WTC11 (cell line): ENCODE results near the gene RSBN1L. TPM values are rescaled to one million over a fixed set of nuclear protein-coding genes. Genes with fewer than 3 reads are reported as not detected.

Experiments used
- ATAC-seq: fragments of 200-7000 bp; cut with Tn5 transposase; 2 replicates; pipeline ENCODE4 v1.10.0; 2021; ENCODE audit warnings: mild to moderate bottlenecking, moderate library complexity
- CTCF ChIA-PET: fragments of 300-600 bp; sonication (Branson Sonifier 250); formaldehyde crosslinking; loops from one replicate; lab custom pipeline; 2021; ENCODE audit warnings: antibody characterized with exemption; lab: Charles Lee
- POLR2A ChIA-PET: fragments of 350-600 bp; sonication (Branson Sonifier 250); formaldehyde crosslinking; loops from one replicate; lab custom pipeline; 2021; ENCODE audit warnings: antibody characterized with exemption; lab: Charles Lee
- DNase-seq: peaks from one replicate; pipeline ENCODE4 v3.0.0; 2021; ENCODE audit warnings: low spot score
- H3K27ac Mint-ChIP-seq: 2 replicates; pipeline ENCODE4 v1.8.0; 2021; ENCODE audit warnings: mixed read lengths
- H3K27me3 Mint-ChIP-seq: 2 replicates; pipeline ENCODE4 v1.8.0; 2021; ENCODE audit warnings: low read depth, mild to moderate bottlenecking, moderate library complexity, mixed read lengths
- H3K36me3 Mint-ChIP-seq: 2 replicates; pipeline ENCODE4 v1.8.0; 2021; ENCODE audit warnings: mixed read lengths
- H3K4me1 Mint-ChIP-seq: 2 replicates; pipeline ENCODE4 v1.8.0; 2022; ENCODE audit warnings: mixed read lengths
- H3K4me3 Mint-ChIP-seq: 2 replicates; pipeline ENCODE4 v1.8.0; 2021; ENCODE audit warnings: mild to moderate bottlenecking, moderate library complexity, mixed read lengths
- H3K9me3 Mint-ChIP-seq: 2 replicates; pipeline ENCODE4 v1.8.0; 2021; ENCODE audit warnings: mixed read lengths
- CBFB ChIP-seq: sonication (generic); formaldehyde crosslinking; IDR thresholded peaks from 2 replicates; pipeline ENCODE4 v1.8.1; 2022; ENCODE audit warnings: mild to moderate bottlenecking, low read depth, missing genetic modification reagents
- CDX4 ChIP-seq: fragments of 250-450 bp; sonication (Bioruptor Pico); IDR thresholded peaks from 2 replicates; pipeline ENCODE4 v1.9.0; 2021; ENCODE audit warnings: moderate library complexity, mild to moderate bottlenecking, inconsistent platforms, borderline replicate concordance
- CREB1 ChIP-seq: sonication (generic); formaldehyde crosslinking; IDR thresholded peaks from 2 replicates; pipeline ENCODE4 v1.8.0; 2023; ENCODE audit warnings: mild to moderate bottlenecking, missing genetic modification reagents
- ELF4 ChIP-seq: sonication (generic); formaldehyde crosslinking; IDR thresholded peaks from 2 replicates; pipeline ENCODE4 v1.8.1; 2022; ENCODE audit warnings: low read depth, mild to moderate bottlenecking, moderate library complexity, missing genetic modification reagents
- FOXK1 ChIP-seq: sonication (generic); formaldehyde crosslinking; IDR thresholded peaks from 2 replicates; pipeline ENCODE4 v1.8.0; 2022; ENCODE audit warnings: mild to moderate bottlenecking, moderate library complexity, missing genetic modification reagents
- GRHL2 ChIP-seq: fragments of 250-450 bp; sonication (Bioruptor Pico); IDR thresholded peaks from 2 replicates; pipeline ENCODE4 v1.8.0; 2022; ENCODE audit warnings: mild to moderate bottlenecking, moderate library complexity; ENCODE audit not compliant: insufficient replicate concordance, severe bottlenecking
- IRF2 ChIP-seq: sonication (generic); formaldehyde crosslinking; IDR thresholded peaks from 2 replicates; pipeline ENCODE4 v1.8.0; 2022; ENCODE audit warnings: low read depth, missing genetic modification reagents, borderline replicate concordance
- JAZF1 ChIP-seq: fragments of 250-450 bp; sonication (Bioruptor Pico); IDR thresholded peaks from 2 replicates; pipeline ENCODE4 v1.9.0; 2021; ENCODE audit warnings: moderate library complexity, mild to moderate bottlenecking, inconsistent platforms
- MXD4 ChIP-seq: fragments of 250-450 bp; sonication (Bioruptor Pico); IDR thresholded peaks from 2 replicates; pipeline ENCODE4 v1.8.0; 2021; ENCODE audit warnings: mild to moderate bottlenecking, moderate library complexity, borderline replicate concordance
- NFE2L1 ChIP-seq: sonication (generic); formaldehyde crosslinking; IDR thresholded peaks from 2 replicates; pipeline ENCODE4 v1.8.1; 2023; ENCODE audit warnings: missing genetic modification reagents
- RELA ChIP-seq: sonication (generic); formaldehyde crosslinking; IDR thresholded peaks from 2 replicates; pipeline ENCODE4 v1.8.1; 2022; ENCODE audit warnings: missing genetic modification reagents, mild to moderate bottlenecking, borderline replicate concordance
- SMAD4 ChIP-seq: sonication (generic); formaldehyde crosslinking; IDR thresholded peaks from 2 replicates; pipeline ENCODE4 v1.8.0; 2022; ENCODE audit warnings: mild to moderate bottlenecking, missing genetic modification reagents
- SP1 ChIP-seq: sonication (generic); formaldehyde crosslinking; conservative IDR thresholded peaks from 2 replicates; pipeline ENCODE4 v1.8.1; 2022; ENCODE audit warnings: missing genetic modification reagents
- ZNF263 ChIP-seq: sonication (generic); formaldehyde crosslinking; IDR thresholded peaks from 2 replicates; pipeline ENCODE4 v1.8.1; 2022; ENCODE audit warnings: low read depth, mild to moderate bottlenecking, moderate library complexity, missing genetic modification reagents
- ZNF317 ChIP-seq: sonication (generic); formaldehyde crosslinking; IDR thresholded peaks from 2 replicates; pipeline ENCODE4 v1.8.1; 2023; ENCODE audit warnings: low read depth, mild to moderate bottlenecking, moderate library complexity, missing genetic modification reagents, borderline replicate concordance
- ZNF423 ChIP-seq: fragments of 250-450 bp; sonication (Bioruptor Pico); IDR thresholded peaks from 2 replicates; pipeline ENCODE4 v2.1.2; 2022; ENCODE audit warnings: mild to moderate bottlenecking, moderate library complexity
- ZNF425 ChIP-seq: fragments of 250-450 bp; sonication (Bioruptor Pico); conservative IDR thresholded peaks from 2 replicates; pipeline ENCODE4 v1.9.0; 2021; ENCODE audit warnings: mild to moderate bottlenecking
- total RNA-seq: library from RNA; stranded (reverse); gene quantifications from 3 replicates; pipeline ENCODE4 v1.2.3, GENCODE V29; 2021
- TF ChIP-seq, protein P1 (sequence below): sonication (generic); formaldehyde crosslinking; IDR thresholded peaks from 2 replicates; pipeline ENCODE4 v1.8.0; 2022; ENCODE audit warnings: mild to moderate bottlenecking, missing genetic modification reagents
- TF ChIP-seq, protein P2 (sequence below): fragments of 200-600 bp; IDR thresholded peaks from 2 replicates; pipeline ENCODE4 v1.8.0; 2022; ENCODE audit warnings: antibody characterized with exemption
- TF ChIP-seq, protein P3 (sequence below): sonication (generic); formaldehyde crosslinking; IDR thresholded peaks from 2 replicates; pipeline ENCODE4 v1.8.1; 2022; ENCODE audit warnings: low read depth, mild to moderate bottlenecking, moderate library complexity, missing genetic modification reagents, borderline replicate concordance
- TF ChIP-seq, protein P4 (sequence below): sonication (generic); formaldehyde crosslinking; IDR thresholded peaks from 2 replicates; pipeline ENCODE4 v1.8.1; 2022; ENCODE audit warnings: mild to moderate bottlenecking, missing genetic modification reagents, moderate library complexity, borderline replicate concordance
- TF ChIP-seq, protein P5 (sequence below): sonication (generic); formaldehyde crosslinking; IDR thresholded peaks from 2 replicates; pipeline ENCODE4 v1.8.1; 2022; ENCODE audit warnings: missing genetic modification reagents, borderline replicate concordance

Gene RSBN1L
- total RNA-seq, 1 experiment from 2014 or later = 16.8 TPM

- TF ChIP-seq, protein P1, sequence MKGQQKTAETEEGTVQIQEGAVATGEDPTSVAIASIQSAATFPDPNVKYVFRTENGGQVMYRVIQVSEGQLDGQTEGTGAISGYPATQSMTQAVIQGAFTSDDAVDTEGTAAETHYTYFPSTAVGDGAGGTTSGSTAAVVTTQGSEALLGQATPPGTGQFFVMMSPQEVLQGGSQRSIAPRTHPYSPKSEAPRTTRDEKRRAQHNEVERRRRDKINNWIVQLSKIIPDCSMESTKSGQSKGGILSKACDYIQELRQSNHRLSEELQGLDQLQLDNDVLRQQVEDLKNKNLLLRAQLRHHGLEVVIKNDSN (CRISPR knock-in tag) = no peak
- TF ChIP-seq SP1 (CRISPR knock-in tag) = no peak
- no peak for TF ChIP-seq RELA (CRISPR knock-in tag)
Measured at GRCh38 chr7:77697535-77697831, 1.2 kb downstream of the RSBN1L start (continued).

DNA sequence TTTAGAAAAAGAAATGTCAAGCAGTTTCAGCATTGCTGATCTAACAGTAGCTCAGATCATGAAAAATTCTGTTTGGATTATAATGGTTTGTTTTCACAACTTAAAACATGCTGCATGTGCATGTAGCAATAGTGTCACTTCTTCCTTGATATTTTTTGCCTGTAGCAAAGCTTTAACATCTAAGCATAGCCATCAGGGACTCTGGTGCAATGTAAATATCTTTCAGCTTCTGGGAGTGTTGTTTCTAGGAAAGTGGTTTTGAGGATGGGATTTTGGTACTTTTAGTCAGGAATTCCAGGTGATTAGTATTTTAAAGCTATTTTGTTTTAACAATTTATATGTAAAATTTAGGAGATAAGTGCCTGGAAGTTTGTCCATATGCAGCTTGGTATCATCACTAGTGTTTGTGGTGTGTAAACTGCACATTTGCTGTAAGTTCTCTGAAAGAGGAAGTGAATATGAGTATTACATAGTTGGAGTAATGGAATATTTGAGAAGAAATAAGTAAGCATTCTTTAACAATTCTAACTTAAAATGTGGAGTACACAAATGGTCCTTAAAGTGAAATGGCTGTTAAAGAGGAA is 1.9 kb downstream of the RSBN1L start:
- Mint-ChIP-seq H3K9me3 (no peaks in the 10 kb centered on the region), H3K36me3 (peaks cover 5% of the 10 kb centered on the region), H3K4me1 (peaks cover 42% of the 10 kb centered on the region), H3K4me3 (peak overlapping the region; percentile 98), H3K27ac (no peak overlapping the region), H3K27me3 (no peaks in the 10 kb centered on the region)
- ChIA-PET CTCF (interaction anchor here (1.3 kb wide), 1 partner anchor 61 kb away, joined by 3 read pairs; no protein-coding TSS in a partner anchor), POLR2A (no interaction called here)
- DNase-seq (no peak), ATAC-seq (no peak)
- TF ChIP-seq FOXK1 (CRISPR knock-in tag) (no peak), CDX4 (no peak), ZNF263 (no peak), GRHL2 (no peak), SMAD4 (CRISPR knock-in tag) (no peak), MXD4 (CRISPR knock-in tag) (no peak)
- TF ChIP-seq, protein P2, sequence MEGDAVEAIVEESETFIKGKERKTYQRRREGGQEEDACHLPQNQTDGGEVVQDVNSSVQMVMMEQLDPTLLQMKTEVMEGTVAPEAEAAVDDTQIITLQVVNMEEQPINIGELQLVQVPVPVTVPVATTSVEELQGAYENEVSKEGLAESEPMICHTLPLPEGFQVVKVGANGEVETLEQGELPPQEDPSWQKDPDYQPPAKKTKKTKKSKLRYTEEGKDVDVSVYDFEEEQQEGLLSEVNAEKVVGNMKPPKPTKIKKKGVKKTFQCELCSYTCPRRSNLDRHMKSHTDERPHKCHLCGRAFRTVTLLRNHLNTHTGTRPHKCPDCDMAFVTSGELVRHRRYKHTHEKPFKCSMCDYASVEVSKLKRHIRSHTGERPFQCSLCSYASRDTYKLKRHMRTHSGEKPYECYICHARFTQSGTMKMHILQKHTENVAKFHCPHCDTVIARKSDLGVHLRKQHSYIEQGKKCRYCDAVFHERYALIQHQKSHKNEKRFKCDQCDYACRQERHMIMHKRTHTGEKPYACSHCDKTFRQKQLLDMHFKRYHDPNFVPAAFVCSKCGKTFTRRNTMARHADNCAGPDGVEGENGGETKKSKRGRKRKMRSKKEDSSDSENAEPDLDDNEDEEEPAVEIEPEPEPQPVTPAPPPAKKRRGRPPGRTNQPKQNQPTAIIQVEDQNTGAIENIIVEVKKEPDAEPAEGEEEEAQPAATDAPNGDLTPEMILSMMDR = no peak

DNA sequence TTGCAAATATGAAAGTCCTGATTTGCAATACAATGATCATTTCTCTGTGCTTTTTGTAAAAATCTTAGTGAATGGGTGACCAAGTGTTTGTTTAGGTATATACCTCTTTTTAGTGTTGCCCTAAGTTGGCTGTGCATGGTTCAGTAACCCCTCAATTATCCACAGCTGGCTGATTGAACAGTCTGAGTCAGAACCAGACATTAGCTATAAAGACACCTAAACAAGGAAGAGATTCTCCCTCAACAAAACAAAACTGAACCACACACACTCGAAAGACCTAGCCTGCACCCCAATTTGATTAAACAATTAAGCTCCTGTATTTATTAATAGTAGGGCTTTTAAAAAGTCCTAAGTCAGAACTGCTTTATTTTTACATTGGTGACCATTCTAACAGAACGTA is 2.8 kb downstream of the RSBN1L start:
- TF ChIP-seq CREB1 (CRISPR knock-in tag) (no peak), CBFB (CRISPR knock-in tag) (no peak)
- POLR2A ChIA-PET = no interaction called here
- peak overlapping the region; percentile 61; the same call in 1 of the 2 replicates for H3K27ac Mint-ChIP-seq
- no peak for ATAC-seq
- peaks cover 35% of the 10 kb centered on the region for H3K4me1 Mint-ChIP-seq
- H3K9me3 Mint-ChIP-seq = no peaks in the 10 kb centered on the region
- CTCF ChIA-PET = no interaction called here
- DNase-seq = no peak
- H3K27me3 Mint-ChIP-seq = no peaks in the 10 kb centered on the region
- H3K4me3 Mint-ChIP-seq = peak overlapping the region; percentile 36
- peaks cover 5% of the 10 kb centered on the region for H3K36me3 Mint-ChIP-seq

GRCh38 chr7:77702513-77702912 is 6.3 kb downstream of the RSBN1L start:
- CTCF ChIA-PET = interaction anchor here (1.0 to 1.2 kb wide), 3 partner anchors 26 to 57 kb away, joined by 3 to 4 read pairs (median 3); no protein-coding TSS in a partner anchor
- Mint-ChIP-seq H3K36me3 (peaks cover 5% of the 10 kb centered on the region), H3K9me3 (no peaks in the 10 kb centered on the region), H3K27me3 (no peaks in the 10 kb centered on the region), H3K4me1 (peaks cover 30% of the 10 kb centered on the region), H3K4me3 (no peak overlapping the region), H3K27ac (peak overlapping the region; percentile 78)
- ATAC-seq (no peak), DNase-seq (no peak)
- POLR2A ChIA-PET = interaction anchor here (0.6 kb wide), 1 partner anchor 220 kb away, joined by 3 read pairs; no protein-coding TSS in a partner anchor
- TF ChIP-seq ZNF423 (CRISPR knock-in tag) (no peak), IRF2 (CRISPR knock-in tag) (no peak), ZNF425 (no peak), ZNF317 (CRISPR knock-in tag) (no peak), NFE2L1 (CRISPR knock-in tag) (no peak), ELF4 (no peak), JAZF1 (CRISPR knock-in tag) (no peak)
- TF ChIP-seq, protein P3, sequence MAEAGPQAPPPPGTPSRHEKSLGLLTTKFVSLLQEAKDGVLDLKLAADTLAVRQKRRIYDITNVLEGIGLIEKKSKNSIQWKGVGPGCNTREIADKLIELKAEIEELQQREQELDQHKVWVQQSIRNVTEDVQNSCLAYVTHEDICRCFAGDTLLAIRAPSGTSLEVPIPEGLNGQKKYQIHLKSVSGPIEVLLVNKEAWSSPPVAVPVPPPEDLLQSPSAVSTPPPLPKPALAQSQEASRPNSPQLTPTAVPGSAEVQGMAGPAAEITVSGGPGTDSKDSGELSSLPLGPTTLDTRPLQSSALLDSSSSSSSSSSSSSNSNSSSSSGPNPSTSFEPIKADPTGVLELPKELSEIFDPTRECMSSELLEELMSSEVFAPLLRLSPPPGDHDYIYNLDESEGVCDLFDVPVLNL (CRISPR knock-in tag) = no peak
- TF ChIP-seq, protein P4, sequence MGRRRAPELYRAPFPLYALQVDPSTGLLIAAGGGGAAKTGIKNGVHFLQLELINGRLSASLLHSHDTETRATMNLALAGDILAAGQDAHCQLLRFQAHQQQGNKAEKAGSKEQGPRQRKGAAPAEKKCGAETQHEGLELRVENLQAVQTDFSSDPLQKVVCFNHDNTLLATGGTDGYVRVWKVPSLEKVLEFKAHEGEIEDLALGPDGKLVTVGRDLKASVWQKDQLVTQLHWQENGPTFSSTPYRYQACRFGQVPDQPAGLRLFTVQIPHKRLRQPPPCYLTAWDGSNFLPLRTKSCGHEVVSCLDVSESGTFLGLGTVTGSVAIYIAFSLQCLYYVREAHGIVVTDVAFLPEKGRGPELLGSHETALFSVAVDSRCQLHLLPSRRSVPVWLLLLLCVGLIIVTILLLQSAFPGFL (CRISPR knock-in tag) = no peak
- TF ChIP-seq, protein P5, sequence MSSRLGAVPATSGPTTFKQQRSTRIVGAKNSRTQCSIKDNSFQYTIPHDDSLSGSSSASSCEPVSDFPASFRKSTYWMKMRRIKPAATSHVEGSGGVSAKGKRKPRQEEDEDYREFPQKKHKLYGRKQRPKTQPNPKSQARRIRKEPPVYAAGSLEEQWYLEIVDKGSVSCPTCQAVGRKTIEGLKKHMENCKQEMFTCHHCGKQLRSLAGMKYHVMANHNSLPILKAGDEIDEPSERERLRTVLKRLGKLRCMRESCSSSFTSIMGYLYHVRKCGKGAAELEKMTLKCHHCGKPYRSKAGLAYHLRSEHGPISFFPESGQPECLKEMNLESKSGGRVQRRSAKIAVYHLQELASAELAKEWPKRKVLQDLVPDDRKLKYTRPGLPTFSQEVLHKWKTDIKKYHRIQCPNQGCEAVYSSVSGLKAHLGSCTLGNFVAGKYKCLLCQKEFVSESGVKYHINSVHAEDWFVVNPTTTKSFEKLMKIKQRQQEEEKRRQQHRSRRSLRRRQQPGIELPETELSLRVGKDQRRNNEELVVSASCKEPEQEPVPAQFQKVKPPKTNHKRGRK (CRISPR knock-in tag) = no peak
